HG02885 (cell line): ENCODE data around the gene ESCO1.
"Not testable (repeated sequence)": the region's sequence is repeated elsewhere in the genome, so short reads cannot be mapped to it uniquely, and the experiment has no call there.

ENCODE experiments used
- ATAC-seq: cut with Tn5 transposase; IDR thresholded peaks from one replicate; pipeline ENCODE4 v1.9.1; 2021; ENCODE audit warnings: mild to moderate bottlenecking; ENCODE audit not compliant: unreplicated experiment, poor library complexity

ESCO1 gene

DNA sequence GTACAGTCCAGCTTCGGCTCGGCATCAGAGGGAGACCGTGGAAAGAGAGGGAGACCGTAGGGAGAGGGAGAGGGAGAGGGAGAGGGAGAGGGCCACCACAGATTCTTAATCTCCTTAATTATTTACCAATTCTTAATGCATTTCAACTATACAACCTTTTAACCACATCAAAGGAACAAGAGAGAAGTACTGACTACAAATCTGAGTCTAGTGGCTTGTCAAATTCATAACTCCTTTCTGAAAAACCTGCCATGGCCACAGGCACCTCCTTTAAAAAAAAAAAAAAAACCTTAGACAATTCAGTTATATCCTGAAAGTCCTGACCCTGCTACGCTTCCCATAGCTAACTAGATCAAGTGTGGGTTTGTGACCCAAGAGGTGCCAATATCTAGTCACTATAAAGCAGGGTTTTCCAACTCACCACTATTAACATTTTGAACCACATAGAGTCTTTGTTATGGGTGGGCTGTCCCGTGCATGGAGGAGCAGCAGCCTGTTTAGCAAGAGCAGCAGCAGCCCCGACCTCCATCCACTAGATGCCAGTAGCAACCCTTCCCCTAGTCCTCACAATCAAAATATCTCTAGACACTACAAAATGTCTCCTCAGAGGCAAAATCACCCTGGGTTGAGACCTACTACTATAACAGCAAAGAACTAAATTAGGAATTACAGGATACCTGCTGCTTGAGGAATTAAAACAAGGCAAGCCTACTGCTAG, 6.8 kb downstream of the ESCO1 start:
- ATAC-seq = no peak

DNA sequence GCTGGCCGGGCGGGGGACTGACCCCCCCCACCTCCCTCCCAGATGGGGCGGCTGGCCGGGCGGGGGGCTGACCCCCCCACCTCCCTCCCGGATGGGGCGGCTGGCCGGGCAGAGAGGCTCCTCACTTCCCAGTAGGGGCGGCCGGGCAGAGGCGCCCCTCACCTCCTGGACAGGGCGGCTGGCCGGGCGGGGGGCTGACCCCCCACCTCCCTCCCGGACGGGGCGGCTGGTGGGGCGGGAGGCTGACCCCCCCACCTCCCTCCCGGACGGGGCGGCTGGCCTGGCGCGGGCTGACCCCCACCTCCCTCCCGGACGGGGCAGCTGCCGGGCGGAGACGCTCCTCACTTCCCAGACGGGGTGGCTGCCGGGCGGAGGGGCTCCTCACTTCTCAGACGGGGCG, 8.1 kb downstream of the ESCO1 start:
- ATAC-seq = not testable (repeated sequence)

DNA sequence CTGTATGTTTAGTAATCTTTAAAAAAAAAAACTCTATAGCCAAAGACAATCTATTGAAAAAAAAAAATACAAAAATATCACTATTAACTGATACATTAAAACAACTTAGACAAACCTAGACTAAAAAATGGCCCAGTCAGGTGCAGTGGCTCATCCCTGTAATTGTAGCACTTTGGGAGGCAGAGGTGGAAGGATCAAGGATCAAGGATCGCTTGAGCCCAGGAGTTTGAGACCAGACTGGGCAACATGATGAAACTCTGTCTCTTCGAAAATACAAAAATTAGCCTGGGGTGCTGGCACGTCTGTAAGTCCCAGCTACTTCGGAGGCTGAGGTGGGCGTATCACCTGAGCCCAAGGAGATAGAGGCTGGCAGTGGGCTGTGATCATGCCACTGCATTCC, 16.1 kb downstream of the ESCO1 start:
- ATAC-seq = no peak

DNA sequence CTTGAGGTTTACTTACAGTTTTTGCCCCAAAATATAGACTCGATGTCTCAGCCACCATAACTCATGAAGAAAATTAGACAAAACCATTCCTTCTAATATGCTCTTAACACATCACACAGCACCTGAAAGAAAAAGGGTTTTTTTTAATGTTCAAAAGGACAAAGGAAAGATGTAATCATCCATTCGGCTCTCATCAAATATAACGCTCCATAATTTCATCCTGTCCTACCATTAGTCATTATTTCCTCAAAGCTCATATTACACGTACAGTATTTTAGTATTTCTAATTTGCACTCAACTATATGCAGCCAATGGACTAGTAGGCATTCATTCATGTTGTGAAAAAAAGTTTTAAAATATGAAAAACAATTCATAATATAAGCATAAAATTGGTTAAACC, 24.8 kb downstream of the ESCO1 start:
- ATAC-seq = no peak

DNA sequence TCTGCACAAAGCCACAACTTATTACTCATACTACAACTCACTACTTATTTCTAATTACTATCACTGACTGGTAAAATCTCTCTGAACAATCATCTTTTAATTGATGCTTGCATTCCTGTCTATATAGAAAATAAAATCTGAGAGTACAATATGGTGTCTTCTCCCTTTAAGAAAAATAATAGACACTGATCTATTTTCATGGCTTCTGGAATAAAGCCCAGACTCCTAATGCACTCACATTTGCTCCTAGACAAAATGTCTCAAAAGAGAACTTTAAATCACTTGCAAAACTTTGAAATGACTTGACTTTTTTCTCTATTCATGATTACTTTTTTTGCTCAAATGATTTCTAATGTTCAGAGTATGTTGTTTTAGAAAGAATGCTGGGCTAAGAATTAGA, 28.7 kb downstream of the ESCO1 start:
- ATAC-seq = no peak

DNA sequence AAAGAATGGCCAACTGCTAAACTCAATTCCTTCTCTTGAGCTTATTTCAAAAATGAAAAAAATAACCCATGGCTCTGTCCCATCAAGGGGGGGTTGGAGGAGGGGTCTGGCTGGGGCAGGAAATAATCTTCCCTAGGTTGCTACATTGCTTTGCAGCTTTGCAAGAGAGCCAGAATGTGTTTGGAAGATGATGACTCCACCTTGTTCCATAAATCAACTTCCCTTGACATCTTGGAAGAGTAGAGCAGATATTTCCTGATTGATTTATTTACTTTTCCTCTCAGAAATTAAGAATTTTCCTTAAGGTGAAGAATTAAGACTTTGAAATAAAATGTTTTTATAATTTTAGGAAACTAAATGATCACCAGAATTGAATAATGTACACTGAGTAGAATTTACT, 41.3 kb downstream of the ESCO1 start:
- no peak for ATAC-seq

DNA sequence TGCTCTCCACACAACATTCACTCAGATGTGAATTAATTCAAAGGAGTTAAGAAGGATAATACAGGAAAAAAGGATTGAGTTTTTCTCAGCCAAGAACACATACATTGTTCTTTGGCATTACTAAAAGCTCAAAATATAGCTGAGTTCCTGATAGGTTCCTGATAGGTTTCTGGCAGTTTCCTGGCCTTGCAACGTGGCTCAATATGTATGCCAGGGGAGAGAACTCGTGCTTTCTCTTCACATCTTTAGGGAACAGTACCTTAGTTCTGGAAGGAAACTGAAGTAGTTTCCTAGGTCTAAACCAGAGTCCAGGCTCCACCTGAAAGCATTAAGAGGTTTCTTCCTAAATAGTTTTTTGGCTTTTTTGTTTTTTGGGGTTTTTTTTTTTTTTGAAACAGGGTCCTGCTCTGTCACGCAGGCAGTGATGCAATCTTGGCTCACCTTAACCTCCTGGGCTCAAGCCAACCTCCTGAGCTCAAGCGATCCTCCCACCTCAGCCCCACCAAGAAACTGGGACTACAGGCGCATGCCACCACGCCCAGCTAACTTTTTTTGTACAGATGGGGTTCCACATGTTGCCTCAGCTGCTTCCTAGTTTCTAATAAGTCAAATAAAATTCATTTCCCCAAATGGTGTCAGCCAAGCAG, 42.8 kb downstream of the ESCO1 start:
- ATAC-seq = no peak

DNA sequence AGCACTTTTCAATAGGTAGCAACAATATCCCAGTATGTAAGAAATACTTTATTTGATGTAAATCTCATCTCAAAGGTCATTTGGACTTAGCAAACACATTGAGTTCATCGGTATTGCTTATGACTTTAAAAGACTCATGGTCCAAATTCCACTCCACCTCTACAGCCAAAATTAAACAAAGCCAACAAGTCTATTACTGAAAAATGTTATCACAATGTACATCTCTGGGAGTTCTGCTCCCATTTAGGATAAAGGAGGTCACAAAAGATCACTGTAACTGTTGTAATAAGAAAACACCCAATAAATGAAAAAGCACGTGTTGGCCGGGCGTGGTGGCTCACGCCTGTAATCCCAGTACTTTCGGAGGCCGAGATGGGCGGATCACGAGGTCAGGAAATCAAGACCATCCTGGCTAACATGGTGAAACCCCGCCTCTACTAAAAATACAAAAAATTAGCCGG, 50.0 kb downstream of the ESCO1 start:
- ATAC-seq = no peak

DNA sequence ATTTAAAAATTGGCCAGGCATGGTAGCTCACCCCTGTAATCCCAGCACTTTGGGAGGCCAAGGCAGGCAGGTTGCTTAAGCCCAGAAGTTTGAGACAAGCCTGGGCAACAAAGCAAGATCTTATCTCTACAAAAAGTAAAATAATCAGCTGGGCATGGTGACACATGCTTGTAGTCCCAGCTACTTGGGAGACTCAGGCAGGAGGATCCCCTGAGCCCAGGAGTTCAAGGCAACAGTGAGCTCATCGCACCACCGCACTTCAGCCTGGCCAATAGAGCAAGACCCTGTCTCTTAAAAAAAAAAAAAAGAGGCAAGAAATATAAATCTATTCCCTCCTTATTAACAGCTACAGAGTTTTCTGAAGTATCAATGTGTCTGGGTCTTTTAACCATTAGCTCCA, 51.9 kb downstream of the ESCO1 start:
- no peak for ATAC-seq

DNA sequence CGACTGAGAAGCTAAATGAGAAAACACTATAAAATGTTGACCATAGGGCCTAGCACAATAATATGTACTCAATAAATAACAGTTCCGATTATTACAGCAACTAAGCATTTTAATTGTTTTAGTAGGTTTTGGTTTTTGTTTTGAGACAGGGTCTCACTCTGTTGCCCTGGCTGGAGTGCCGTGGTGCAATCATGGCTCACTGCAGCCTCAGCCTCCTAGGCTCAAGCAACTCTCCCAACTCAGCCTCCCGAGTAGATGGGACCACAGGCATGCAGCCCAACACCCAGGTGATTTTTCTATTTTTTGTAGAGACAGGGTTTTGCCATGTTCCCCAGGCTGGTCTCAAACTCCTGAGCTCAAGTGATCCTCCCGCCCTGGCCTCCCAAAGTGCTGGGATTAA, 54.1 kb downstream of the ESCO1 start:
- no peak for ATAC-seq

DNA sequence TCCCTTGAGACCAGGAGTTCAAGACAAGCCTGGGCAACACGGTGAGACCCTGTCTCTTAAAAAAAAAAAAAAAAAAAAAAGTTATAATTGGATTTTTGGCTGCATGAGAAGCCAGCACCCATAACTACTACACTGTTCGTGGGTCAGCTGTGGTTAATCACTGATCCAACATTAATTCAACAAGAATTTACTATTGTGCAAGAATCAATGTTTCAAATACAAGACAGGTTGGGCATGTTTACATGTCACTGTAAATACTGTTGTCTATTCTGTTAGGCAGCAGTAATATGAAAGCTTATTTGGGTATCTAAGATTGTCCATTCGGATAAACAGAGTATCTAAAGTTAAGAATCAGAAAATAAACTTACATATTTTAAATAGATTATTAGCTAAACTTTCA, 62.3 kb downstream of the ESCO1 start:
- no peak for ATAC-seq

DNA sequence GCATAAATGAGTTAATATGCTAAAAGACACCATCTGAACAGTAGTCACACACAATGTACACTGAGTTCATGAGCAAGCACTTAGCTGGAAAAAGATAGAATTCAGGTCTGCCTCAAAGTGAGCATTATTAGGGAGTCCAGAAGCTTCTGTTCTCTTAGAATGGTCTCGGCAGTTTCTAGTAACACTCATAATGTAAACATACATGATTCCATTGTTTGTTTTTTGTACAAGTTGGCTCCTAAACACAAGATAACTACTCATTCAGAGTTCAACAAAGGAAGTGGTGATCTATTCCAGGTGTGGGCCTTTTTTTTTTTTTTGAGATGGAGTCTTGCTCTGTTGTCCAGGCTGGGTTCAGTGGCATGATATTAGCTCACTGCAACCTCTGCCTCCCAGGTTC, 66.2 kb downstream of the ESCO1 start:
- ATAC-seq = no peak

DNA sequence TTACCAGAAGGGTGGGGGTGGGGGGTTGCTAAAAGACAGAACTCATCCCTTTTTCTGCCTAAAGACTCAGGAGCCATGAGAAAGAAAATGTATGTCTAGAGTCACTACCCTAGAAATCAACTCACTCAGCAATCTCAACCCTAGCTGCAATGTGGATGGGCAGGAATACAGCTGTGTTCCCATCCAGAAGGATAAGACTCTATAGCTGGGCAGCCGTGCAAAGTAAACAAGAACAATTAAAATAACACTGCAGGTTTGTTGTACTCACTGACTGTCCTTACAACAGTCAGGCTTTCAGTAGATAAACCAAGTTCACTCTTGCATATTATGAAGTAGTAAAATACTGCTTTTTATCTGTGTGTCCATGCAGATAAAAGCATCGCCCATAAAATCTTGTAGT, 74.0 kb downstream of the ESCO1 start:
- ATAC-seq = no peak

DNA sequence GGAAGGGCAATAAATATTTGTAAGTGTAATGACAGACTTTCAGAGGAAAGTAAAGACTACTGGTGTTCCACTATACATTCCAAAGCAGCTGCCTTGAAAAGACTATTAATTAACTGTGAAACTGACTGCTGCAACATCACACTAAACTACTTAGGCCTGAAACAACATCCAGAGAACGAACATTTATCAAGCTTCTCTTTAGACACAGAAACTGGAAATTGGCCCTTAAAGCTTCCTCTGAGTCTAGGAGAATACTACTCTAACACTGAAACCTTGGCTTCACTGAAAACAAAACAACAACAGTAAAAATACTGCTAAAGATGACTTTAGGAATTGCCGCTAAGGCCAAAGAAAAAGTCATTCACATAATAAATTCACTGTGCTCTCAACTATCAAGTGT, 74.6 kb downstream of the ESCO1 start:
- ATAC-seq = no peak

DNA sequence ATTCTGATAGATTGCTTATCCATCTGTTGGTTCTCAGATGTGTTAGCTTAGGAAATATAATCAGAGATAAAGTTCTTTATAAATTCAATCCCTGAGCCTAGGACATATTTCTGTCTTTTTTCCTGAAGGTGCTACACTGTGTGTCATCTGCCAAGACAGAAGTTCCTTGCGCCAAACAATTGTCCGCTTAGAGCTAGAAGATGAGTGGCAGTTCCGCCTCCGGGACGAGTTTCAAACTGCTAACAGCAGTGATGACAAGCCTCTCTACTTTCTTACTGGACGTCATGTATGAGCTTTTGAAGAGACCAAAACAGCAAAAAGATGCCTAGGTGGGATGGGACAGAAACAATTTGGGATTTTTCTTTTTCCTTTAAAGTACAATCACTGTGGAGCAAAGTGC, 78.0 kb downstream of the ESCO1 start:
- ATAC-seq = no peak

DNA sequence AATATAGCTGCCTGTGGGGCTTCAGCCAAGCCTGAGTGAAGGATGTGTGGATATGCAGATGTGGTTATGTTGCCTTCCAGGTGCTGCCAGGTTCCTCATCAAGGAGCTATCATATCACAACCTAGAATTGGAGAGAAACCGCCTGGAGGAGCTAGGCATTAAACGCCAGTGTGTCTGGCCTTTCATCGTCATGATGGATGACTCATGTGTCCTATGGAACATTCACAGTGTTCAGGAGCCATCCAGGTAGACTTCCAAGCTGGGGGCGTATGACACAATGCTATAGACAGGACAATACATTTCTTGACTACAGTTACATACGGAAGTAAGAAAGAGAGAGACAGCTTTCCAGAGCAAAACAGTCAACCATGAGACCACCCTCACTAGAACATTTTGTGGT, 86.8 kb downstream of the ESCO1 start:
- no peak for ATAC-seq

DNA sequence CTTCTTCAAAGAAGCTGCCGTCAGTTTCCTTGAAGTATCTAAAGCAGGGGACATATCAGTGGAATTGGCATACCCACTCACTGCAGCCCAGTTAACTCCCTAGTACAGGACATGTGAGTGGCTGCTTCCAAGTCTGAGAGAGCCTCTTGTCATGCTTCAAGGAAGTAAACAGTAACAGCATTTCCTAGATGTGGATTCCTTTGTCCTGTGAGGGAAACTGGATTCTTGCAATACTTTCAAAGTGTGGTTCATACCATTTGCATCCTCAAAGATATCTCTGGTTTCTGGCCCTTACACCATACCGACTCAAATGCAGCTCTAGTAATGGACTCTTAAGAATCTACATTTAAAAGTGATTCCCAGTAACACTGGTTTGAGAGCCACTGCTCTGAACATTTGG, 87.2 kb downstream of the ESCO1 start:
- no peak for ATAC-seq

DNA sequence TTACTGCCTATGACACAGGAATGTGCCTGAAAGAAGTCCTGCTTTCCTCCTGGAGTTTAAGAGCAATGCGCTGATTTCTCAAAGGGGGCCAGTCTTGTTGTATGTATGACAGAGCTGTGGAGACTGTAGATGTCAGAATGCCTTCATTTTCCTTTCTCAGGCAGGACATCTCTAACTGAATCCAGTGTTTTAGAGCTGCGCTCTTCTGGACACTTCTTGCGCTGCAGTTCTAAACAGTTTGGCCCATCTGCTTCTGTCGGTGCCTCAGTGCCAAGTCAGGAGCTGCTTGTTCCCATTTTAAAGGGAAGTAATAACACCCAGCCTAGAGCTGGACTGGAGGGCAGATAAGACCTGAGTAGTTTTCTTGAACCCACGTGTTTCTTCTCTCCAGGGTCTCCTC, 91.4 kb downstream of the ESCO1 start:
- no peak for ATAC-seq

DNA sequence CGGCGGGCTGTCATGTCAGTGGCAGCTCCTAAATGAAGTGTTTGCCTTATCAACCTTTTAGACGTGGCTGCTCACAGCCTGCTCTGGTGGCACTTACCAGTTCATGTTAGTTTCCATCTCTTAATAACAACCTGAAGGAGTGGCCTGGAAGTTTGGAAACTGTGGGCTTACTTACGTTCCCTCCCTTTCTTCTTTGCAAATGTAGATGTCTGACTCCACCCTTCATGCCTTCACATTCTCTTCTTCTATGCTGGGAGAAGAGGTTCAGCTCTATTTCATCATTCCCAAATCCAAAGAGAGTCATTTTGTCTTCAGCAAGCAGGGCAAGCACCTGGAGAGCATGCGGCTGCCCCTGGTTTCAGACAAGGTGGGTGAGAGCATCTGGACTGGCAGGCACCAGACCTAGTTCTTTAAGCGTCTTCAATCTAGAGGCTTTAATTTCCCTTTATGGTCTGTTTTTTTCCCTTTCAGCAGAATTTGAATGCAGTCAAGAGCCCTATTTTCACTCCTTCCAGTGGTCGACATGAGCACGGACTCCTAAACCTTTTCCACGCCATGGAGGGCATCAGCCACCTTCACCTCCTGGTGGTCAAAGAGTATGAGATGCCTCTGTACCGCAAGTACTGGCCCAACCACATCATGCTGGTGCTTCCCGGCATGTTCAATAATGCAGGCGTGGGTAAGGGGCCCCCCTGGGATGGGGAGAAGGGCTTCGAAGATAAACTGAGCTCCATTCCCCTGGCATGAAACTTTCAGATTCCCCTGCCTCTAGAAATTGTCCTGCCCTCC, 92.4 kb downstream of the ESCO1 start:
- ATAC-seq = no peak

DNA sequence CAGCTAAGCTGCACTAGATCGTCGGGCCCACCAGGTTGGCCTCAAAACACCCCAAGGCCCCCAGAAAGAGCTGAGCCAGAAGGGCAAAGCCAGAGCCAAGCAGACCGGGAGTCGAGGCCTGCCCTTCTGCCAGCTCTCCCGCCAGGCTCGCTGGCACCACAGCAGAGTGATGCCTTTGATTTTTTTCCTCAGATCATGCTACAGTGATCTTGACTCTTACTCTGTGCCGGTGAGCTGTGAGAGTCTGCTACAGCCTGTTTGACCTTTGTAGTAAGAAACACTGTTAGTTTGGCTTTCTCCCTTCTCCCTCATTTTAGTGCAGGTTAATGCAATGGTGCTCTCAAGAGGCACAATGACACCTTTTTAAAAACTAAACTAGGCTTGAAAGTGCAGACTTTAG, 97.8 kb downstream of the ESCO1 start:
- no peak for ATAC-seq

DNA sequence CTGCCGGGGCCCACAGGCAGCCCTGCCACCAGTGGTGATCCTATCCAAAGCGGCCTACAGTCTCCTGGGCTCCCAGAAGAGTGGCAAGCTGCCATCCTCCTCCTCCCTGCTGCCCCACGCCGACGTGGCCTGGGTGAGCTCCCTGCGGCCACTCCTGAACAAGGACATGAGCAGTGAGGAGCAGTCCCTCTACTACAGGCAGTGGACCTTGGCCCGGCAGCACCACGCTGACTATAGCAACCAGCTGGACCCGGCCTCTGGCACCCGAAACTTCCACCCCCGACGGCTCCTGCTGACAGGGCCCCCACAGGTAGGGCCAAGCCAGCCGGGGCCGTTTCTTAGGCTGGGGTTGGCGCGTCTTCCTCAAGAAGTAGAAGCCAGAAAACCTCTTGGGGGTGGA, 100.5 kb downstream of the ESCO1 start:
- no peak for ATAC-seq
